CD4-positive, alpha-beta T cell treated with Interleukin-15 for 1 hour (primary cell): Measurements from ENCODE around the gene HS6ST3.

Experiments
- DNase-seq: peaks from one replicate; pipeline ENCODE4 v3.0.0-alpha.2; 2020

HS6ST3 gene

DNA sequence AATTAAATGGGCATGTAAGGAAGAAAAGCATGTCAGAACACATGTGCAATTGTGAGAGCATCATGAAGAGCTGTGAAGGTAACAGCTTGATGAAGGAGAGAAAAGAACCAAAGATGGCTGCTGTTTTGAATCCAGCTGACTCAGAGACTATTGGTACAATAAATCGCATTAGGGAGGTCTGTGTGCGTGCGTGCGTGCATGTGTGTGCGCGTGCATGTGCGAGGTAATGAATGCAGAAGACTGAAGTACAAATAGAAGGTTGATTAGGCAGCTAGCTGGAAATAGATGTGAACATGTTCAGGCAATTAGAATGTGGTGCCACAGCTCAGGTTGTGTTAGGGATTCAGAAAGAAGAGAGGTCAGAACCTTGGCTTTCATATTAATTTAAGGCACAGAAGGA is 463.9 kb downstream of the HS6ST3 start:
- DNase-seq = no peak

DNA sequence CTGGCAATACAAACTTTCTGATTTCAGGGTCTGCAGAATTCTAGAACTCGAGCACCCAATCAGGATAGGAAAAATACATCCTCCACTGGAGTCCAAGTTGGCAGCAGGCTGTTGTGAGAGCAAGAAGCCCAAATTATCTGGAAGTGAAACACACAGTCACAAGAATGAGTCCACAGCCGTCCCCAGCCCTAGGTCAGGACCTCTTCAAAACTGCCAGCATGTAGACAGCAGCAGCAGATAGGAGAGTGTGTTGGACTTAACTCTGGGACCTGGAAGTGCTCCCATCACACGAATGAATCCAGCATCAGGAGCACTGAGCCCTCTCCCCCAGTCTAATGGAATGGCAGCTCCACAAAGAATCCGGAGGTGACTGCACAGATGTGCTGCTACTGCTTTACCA is 483.7 kb downstream of the HS6ST3 start:
- DNase-seq = no peak

DNA sequence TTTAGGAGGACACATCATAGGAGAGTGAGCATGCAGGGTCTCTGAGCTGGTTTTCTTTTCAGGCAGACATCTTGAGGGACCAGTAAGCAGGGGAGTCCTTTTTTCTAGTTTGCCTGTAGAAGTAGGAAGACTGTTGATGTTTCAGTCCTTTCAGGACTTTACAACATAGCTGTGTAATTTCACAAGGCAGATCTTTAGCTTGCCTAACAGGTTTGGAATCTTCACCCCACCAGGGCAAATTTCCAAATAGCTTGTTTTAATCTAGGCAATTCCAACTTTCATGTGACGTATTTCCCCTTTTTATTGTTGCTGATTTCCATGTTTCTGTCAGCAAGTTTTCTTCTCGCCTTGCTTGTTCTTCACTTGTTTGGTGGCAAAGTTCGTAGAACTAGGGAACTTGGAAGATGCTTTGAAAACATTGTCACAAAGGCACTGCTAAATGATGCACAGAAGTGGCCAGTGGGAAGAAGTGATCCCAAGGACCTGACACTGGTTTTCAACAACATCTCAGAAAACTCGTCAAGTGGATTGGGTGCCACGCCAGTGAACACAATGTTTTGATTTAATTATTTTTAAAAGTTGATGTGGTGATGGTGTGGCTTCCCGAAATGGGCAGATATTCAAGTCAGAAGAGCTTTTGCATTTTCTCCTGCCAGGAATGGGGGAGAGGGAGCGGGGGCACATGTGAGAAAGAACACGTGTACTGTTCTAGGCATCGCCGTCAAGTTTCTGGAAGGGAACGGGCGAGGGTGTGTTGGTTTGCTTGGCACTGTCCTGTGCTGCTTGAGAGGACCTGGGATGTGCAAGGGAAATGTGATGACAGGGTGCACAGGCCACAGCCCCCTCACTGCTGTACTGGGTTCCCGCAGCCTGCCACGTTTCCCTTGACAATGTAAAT is 485.8 kb downstream of the HS6ST3 start:
- DNase-seq = no peak

DNA sequence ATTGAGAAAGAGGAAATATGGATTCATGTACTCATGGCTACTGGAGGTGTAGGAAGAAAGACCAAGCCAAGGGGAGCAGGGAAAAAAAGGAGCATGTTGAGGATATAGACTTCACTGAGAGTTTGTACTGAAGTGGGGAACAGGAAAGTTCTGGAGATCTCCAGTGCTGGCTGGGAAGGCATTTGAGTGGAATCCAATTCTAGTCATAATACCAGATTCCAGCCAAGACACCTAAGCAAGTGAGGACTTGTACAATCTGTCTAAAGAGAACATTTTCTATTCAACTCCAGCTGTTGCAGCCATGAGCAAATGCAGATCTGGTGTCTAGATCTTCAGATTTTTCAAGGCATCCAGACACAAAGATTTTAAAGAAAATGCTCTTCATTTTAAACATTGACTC is 491.8 kb downstream of the HS6ST3 start:
- DNase-seq = no peak

- no peak for DNase-seq
Observed at GRCh38 chr13:96615252-96615651, 525.3 kb downstream of the HS6ST3 start.

- no peak for DNase-seq
Observed at GRCh38 chr13:96617528-96617927, 527.6 kb downstream of the HS6ST3 start.

GRCh38 chr13:96621634-96622183 is 531.8 kb downstream of the HS6ST3 start:
- DNase-seq = no peak

GRCh38 chr13:96629331-96629730 is 539.4 kb downstream of the HS6ST3 start:
- DNase-seq = no peak

DNA sequence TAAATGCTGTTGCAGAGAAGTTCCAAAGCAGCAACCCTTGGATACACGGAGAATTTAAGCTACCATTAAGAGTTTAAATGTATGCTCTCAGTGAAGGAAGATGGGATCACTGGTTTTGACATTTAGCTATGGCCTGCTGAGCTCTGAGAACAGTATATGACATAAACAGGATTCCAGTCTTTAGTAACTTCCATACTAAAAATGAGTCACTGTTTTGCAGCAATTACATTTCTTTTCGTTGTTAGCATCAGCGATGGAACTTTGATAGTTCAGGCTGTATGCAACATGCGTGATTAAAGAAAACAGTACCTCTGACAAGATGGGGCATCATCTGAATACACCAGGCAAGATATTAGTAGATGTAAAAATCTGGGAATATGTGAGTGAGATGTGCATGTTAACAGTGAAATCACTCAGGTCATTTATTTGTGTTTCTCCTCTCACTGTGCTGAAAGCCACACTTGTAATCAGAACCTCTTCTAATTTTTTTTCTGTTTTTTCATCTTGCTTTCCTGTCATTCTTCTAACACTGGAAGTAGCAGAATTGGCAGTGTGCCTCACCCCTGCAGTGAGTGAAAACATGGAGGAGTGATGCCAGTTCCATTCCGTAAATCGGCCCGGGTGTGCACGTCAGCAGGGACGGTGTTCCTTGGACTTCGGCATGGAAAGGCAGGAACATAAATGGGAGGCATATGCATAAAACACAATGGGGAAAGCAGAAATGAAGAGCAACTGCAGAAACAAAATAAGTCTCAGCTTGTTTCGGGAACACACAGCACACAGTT is 542.8 kb downstream of the HS6ST3 start:
- no peak for DNase-seq

DNA sequence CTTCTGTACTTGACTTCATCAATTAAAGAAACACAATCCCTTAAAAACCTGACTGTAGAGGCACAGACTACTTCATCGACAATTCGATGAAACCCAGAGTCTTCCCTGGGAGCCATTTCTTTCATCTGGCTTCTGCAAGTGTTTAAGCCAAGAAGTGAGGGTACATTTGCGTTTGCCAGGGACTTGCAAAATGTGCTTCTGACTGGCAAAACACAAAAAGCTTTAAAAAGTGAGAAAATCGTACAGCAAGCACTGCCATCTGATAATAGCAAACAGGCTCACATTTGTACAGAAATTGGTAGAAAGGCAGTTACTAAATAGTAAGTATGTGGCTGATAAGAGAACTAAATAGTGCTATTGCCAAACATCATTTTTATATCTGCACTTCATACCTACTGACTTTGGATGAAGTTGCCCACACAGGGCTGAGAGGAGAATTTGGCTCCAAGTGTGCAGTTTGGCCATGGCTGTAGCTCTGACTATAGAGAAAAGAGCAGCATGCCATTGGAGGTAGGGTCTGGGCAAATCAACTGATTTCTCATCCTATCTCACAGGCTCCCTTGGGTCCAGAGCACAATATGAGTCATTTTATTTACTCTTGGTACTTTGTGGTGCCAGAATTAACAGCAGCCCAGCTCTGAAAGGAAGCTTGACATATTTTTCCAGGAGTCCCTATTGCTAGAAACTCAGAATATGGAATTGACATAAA is 546.2 kb downstream of the HS6ST3 start:
- no peak for DNase-seq

DNA sequence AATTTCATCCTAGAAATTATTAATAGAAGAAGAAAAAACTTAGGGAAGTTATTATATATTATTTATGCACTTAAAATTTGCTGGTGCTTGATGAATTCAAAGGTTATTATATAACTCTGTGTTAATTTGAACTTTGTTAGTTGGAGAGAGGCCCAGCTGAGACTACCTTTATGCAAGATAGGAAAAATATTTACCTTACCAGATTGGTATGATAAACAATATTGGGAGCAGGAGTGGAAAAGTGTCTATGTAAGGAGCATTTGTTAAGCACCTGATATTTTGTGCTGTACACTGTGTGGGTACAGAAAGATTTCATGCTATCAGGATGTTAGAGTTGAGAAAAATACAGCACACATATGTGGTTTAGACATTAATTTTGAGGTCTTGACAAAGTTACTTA is 547.1 kb downstream of the HS6ST3 start:
- no peak for DNase-seq

GRCh38 chr13:96646101-96646500 is 556.2 kb downstream of the HS6ST3 start:
- DNase-seq = no peak

DNA sequence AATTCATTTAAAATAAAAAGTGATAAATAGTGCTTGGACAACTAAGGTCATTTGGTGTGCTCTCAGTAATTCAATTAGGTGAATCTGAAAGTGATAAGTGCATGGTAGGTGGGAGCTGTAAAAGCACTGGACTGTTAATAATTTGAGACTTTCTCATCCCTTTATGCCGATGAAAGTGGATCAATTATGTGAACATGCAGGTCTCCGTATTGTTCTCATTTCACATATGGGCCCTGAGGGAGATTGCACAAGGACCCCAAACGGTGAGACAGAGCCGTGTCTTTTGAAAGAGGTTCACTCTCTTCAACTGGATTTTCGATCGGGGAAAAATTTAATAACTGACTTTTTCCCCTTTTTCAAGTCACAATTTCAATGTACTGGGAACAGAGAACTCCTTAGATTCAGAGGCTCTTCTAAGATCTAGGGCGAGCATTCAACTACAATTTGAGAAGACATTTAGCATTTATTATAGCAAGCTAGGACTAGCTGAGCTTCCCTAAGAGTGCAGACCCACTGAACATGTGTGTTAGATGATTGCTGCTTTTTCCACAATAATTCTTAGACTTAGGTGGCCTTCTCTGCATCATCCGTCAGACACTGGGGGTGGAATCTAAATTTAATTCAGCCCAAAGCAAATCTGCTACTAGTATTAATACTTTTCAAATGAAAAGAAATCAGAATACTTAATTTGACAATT is 556.8 kb downstream of the HS6ST3 start:
- no peak for DNase-seq

- no peak for DNase-seq
Observed at GRCh38 chr13:96650301-96650886, 560.5 kb downstream of the HS6ST3 start.

DNA sequence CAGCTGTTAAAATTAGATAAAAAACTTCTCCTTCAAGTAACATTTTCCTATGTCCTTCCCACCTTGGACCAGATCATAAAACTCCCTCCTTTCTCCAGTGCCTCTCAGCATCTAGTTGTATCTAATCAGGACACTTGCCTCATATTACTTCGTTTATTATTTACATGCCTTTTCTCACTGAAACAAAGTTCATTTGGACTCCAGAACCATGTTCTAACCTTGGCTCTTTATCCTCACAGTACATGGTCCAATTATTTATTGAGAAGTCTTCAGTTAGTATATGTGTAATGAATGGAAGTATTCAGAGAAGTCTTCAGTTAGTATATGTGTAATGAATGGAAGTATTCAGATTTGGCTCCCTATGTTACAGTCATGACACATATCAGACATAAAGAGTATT is 561.7 kb downstream of the HS6ST3 start:
- no peak for DNase-seq

DNA sequence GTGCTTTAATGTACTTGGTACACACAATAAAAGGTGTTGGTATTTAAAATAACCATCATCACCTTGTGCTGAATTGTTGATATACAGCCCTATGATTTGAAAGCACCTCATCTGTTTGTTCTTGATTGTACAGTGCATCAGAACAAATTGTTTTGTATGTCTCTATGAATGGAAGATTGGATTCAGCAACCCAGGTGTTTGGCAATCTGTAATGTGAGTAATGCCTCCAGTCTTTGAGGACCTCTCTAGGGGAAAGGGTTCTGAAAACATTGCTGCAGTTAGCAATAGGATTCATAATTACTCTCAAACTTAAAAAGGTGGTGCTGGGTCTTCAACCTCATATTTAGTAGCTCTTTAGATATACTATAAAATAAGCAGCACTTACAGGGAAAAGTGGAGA is 562.6 kb downstream of the HS6ST3 start:
- DNase-seq = no peak

DNA sequence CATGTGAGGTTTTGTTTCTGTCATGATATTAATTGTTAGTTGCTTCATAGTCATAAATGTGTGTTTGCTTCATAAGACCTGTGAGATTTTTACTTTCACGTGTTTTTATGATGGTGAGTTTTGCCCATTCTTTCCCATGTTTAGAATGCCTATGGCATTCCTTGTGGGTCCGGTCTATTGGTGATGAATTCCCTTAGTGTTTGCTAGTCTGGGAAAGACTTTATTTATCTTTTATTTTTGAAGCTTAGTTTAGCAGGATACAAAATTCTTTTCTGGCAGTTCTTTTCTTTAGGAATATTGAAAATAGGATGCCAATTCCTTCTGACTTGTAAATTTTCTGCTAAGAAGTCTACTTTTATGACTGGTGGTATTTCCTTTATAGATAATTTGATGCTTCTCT is 571.7 kb downstream of the HS6ST3 start:
- no peak for DNase-seq

- no peak for DNase-seq
Observed at GRCh38 chr13:96662036-96662435, 572.1 kb downstream of the HS6ST3 start.

DNA sequence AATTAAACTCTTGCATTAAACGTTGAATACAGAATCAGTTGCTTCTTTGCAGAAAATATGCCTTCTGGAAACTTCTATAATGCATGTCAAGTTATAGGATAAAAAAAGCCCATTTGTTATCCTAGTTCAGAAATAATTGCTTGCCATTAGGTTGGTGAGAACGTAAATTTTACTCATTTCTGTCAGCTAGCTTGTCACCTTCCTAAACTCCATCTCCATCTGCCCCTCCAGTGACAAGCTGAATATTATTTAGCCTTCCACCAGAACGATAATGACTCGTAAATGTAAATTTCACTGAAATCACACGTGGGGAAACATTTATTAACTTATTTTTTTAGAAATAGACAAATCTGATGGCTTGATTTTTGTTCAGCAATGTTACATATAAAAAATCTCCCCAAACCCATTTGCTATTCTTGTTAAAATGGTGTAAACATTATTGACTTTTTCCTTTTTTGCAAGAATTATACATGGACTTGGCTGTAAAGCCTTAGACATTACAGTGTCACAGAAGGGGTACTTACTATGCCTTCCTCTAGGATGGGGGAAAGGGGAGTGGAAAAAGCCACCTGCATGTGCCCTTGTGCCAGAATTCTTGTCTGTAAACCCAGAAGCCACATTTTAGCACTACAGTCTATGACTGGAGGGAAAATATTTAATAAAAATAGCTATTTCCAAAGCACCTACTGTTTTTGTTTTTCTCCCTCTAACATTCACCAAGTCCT is 577.5 kb downstream of the HS6ST3 start:
- DNase-seq = no peak

DNA sequence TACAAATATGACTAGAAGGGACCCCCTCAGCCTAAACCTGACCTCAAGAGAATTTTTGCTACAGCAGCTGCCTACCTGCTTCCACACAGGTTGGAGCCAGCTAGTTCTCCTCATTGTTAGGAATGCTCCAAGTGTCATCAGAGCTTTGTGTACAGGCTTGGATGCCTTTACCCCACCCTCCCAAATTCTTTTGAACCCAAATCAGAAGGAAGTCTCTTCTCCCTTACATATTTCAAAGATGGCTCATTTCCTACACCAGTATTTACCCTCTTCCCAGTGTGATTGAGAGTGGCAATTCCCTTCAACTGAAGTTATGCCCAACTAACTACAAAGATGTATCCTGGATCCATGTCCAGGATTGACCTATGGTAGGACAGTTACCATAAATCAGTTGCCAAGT is 581.2 kb downstream of the HS6ST3 start:
- DNase-seq = no peak

DNA sequence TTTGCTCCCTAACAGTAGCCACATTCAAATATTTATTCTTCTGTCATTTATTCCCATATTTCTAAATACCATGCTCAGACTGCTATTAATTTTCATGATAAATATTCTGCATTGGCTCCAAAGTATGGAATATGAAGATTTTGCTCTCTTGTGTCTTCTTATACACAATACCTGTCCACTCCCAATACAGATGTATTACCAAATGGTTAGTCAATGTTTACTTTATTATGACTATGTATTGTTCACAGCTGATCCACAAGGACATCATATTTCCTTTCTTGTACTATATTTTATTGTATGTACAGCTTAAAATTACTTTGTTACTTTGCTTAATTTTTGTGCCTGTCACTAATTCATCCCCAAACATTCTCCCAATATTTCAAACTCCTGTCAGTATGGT is 582.1 kb downstream of the HS6ST3 start:
- no peak for DNase-seq

DNA sequence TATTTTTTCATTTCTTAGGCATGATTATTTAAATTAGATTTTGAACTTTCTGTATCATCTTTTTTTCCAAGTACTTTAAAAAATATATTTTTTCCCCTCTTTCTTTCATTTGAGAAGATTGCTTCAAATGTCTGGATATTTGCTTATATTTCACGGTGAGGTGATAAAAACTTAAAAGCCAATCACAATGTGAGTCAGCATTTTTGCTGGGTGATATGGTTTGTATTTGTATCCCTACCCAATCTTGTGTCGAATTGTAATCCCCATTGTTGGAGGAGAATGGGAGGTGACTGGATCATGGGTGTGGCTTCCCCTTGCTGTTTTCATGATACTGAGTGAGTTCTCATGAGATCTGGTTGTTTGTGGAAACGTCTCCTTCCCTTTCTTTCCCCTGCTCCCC is 583.9 kb downstream of the HS6ST3 start:
- DNase-seq = no peak
